Activated naive CD4-positive, alpha-beta T cell treated with anti-CD3 and anti-CD28 coated beads for 36 hours (primary cell): ENCODE data around the gene FBXO10. TPM values are rescaled to one million over a fixed set of nuclear protein-coding genes. Genes with fewer than 3 reads are reported as not detected.

Experiments used
- CTCF ChIA-PET: fragments of 350-600 bp; sonication (Branson Sonifier 250); formaldehyde crosslinking; loops from one replicate; lab custom pipeline; 2021; ENCODE audit warnings: antibody characterized with exemption; lab: Charles Lee
- DNase-seq: peaks from one replicate; pipeline ENCODE4 v3.0.0-alpha.2; 2020
- H3K27ac Mint-ChIP-seq: one replicate; pipeline ENCODE4 v1.8.0; 2021; ENCODE audit warnings: mild to moderate bottlenecking, mixed read lengths
- H3K27me3 Mint-ChIP-seq: one replicate; pipeline ENCODE4 v1.8.0; 2021; ENCODE audit warnings: low read depth, mixed read lengths
- H3K36me3 Mint-ChIP-seq: one replicate; pipeline ENCODE4 v1.8.0; 2021; ENCODE audit warnings: low read depth, mixed read lengths
- H3K4me1 Mint-ChIP-seq: one replicate; pipeline ENCODE4 v1.8.0; 2021; ENCODE audit warnings: low read depth, mixed read lengths
- H3K4me3 Mint-ChIP-seq: one replicate; pipeline ENCODE4 v1.8.0; 2021; ENCODE audit warnings: mild to moderate bottlenecking, moderate library complexity, mixed read lengths
- H3K9me3 Mint-ChIP-seq: one replicate; pipeline ENCODE4 v1.8.0; 2021; ENCODE audit warnings: mixed read lengths
- intact Hi-C: fragments of 100-400 bp; cut with micrococcal nuclease; formaldehyde crosslinking; loops from one replicate; pipeline ENCODE4 v1.15.1; 2023
- total RNA-seq, 2 experiments: library from RNA; stranded (reverse); gene quantifications; one replicate each; pipeline ENCODE4 v1.2.3, GENCODE V29; 2021

The FBXO10 gene
- total RNA-seq, 2 experiments from 2014 or later: 1.0 to 1.1 TPM

DNA sequence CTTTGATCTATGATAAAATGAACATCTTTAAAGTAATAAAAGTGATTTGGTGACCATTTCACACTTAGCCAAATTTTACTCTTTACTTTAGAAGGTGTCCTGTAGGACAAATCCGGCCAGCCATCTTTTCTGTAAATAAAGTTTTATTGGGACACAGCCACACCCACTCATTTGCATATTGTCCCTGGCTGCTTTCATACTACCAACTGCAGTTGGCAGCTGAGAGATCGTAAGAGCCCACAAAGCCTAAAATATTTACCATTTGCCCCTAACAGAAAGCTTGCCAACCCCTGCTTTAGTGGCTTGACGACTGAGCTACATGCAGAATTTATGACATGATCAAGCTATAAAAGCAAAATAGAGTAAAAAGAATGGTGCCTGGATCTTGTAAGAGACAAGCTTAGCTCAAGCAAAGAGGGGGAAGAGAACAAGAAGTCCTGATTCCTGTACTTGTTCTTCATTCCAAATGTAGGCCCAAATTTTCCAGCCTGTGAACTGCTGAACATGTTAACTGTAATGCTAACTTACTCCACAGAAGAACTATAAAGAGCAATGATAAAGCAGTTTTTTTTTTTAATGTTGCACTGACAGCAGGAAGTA, 7.4 kb upstream of the FBXO10 start:
- intact Hi-C loops: no loop called here
- peaks cover 49% of the 10 kb centered on the region for H3K36me3 Mint-ChIP-seq

GRCh38 chr9:37582548-37583157, 6.5 kb upstream of the FBXO10 start:
- Mint-ChIP-seq H3K9me3 (no peaks in the 10 kb centered on the region), H3K27ac (no peak overlapping the region), H3K4me3 (no peak overlapping the region), H3K27me3 (no peaks in the 10 kb centered on the region), H3K4me1 (peaks cover 14% of the 10 kb centered on the region), H3K36me3 (peaks cover 47% of the 10 kb centered on the region)
- intact Hi-C loops: no loop called here
- DNase-seq: no peak
- CTCF ChIA-PET: interaction anchor here (0.7 to 1.2 kb wide), 3 partner anchors 9 to 577 kb away, joined by 3 read pairs; partner anchors contain the start of gene TOMM5

More for the DNA sequence above, 7.4 kb upstream of the FBXO10 start:
- H3K27me3 Mint-ChIP-seq: no peaks in the 10 kb centered on the region
- no peak overlapping the region for H3K4me3 Mint-ChIP-seq
- H3K4me1 Mint-ChIP-seq: peaks cover 15% of the 10 kb centered on the region
- H3K9me3 Mint-ChIP-seq: no peaks in the 10 kb centered on the region
- no peak for DNase-seq
- peak overlapping the region; percentile 19 for H3K27ac Mint-ChIP-seq
- CTCF ChIA-PET: interaction anchor here (0.6 to 1.4 kb wide), 6 partner anchors 8 to 1026 kb away, joined by 3 to 4 read pairs (median 4); partner anchors contain the start of gene TOMM5

DNA sequence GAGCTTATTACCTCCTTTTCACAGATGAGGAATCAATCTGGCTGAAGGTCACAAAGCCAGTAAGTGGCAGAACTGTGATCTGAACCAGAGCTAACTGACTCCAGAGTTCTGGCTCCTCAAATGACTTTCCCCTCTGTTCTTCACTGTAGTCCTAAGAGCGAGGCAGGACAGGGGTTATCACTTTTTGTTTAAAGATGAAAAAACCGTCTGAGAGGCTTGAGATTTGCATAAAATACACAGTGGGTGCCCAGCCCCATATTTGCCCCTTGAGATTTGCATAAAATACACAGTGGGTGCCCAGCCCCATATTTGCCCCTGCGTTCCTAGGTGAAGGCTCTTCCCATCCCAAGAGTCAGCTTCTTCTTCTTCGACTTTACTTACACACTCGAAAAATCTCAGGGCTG, 667 bp downstream of the FBXO10 start:
- CTCF ChIA-PET: interaction anchor here (1.8 kb wide), 1 partner anchor 18 kb away, joined by 4 read pairs; no protein-coding TSS in a partner anchor
- Mint-ChIP-seq H3K27ac (no peak overlapping the region), H3K9me3 (no peaks in the 10 kb centered on the region), H3K4me1 (peaks cover 21% of the 10 kb centered on the region), H3K27me3 (no peaks in the 10 kb centered on the region), H3K4me3 (peak overlapping the region; percentile 55), H3K36me3 (peaks cover 16% of the 10 kb centered on the region)
- intact Hi-C loops: loop anchor here (5.0 kb wide), 2 partner anchors 88 to 548 kb away; partner anchors contain the start of gene POLR1E
- DNase-seq: no peak

GRCh38 chr9:37575001-37575400, 1.2 kb downstream of the FBXO10 start:
- Mint-ChIP-seq H3K4me3 (no peak overlapping the region), H3K27ac (no peak overlapping the region), H3K4me1 (peaks cover 21% of the 10 kb centered on the region), H3K9me3 (no peaks in the 10 kb centered on the region), H3K36me3 (peaks cover 16% of the 10 kb centered on the region), H3K27me3 (no peaks in the 10 kb centered on the region)
- intact Hi-C loops: loop anchor here (5.0 kb wide), 2 partner anchors 88 to 548 kb away; partner anchors contain the start of gene POLR1E
- CTCF ChIA-PET: no interaction called here
- no peak for DNase-seq

GRCh38 chr9:37574241-37574721, 1.9 kb downstream of the FBXO10 start:
- intact Hi-C loops: no loop called here
- no peaks in the 10 kb centered on the region for H3K27me3 Mint-ChIP-seq
- CTCF ChIA-PET: interaction anchor here (0.5 kb wide), 1 partner anchor 9 kb away, joined by 3 read pairs; no protein-coding TSS in a partner anchor
- H3K4me3 Mint-ChIP-seq: no peak overlapping the region
- no peak for DNase-seq
- H3K27ac Mint-ChIP-seq: no peak overlapping the region
- no peaks in the 10 kb centered on the region for H3K9me3 Mint-ChIP-seq
- peaks cover 21% of the 10 kb centered on the region for H3K4me1 Mint-ChIP-seq
- peaks cover 16% of the 10 kb centered on the region for H3K36me3 Mint-ChIP-seq

GRCh38 chr9:37571282-37571681, 4.9 kb downstream of the FBXO10 start:
- CTCF ChIA-PET: no interaction called here
- Mint-ChIP-seq H3K36me3 (peaks cover 7% of the 10 kb centered on the region), H3K4me1 (peaks cover 5% of the 10 kb centered on the region), H3K9me3 (no peaks in the 10 kb centered on the region), H3K27me3 (no peaks in the 10 kb centered on the region), H3K4me3 (no peak overlapping the region), H3K27ac (no peak overlapping the region)
- DNase-seq: no peak
- intact Hi-C loops: no loop called here

GRCh38 chr9:37566716-37567115, 9.5 kb downstream of the FBXO10 start:
- CTCF ChIA-PET: interaction anchor here (0.6 kb wide), 2 partner anchors 58 to 178 kb away, joined by 3 read pairs; no protein-coding TSS in a partner anchor
- Mint-ChIP-seq H3K27ac (no peak overlapping the region), H3K4me3 (no peak overlapping the region)

GRCh38 chr9:37565661-37566618, 10.2 kb downstream of the FBXO10 start:
- peaks cover 23% of the 10 kb centered on the region for H3K36me3 Mint-ChIP-seq
- no peak for DNase-seq
- CTCF ChIA-PET: interaction anchor here (0.6 kb wide), 1 partner anchor 178 kb away, joined by 3 read pairs; no protein-coding TSS in a partner anchor
- H3K4me3 Mint-ChIP-seq: no peak overlapping the region
- no peaks in the 10 kb centered on the region for H3K27me3 Mint-ChIP-seq
- H3K4me1 Mint-ChIP-seq: no peaks in the 10 kb centered on the region
- intact Hi-C loops: no loop called here
- H3K9me3 Mint-ChIP-seq: peaks cover 9% of the 10 kb centered on the region
- no peak overlapping the region for H3K27ac Mint-ChIP-seq

More at GRCh38 chr9:37566716-37567115, 9.5 kb downstream of the FBXO10 start:
- H3K36me3 Mint-ChIP-seq: peaks cover 23% of the 10 kb centered on the region
- no peaks in the 10 kb centered on the region for H3K27me3 Mint-ChIP-seq
- intact Hi-C loops: no loop called here
- H3K9me3 Mint-ChIP-seq: peaks cover 9% of the 10 kb centered on the region
- no peak for DNase-seq
- H3K4me1 Mint-ChIP-seq: no peaks in the 10 kb centered on the region

DNA sequence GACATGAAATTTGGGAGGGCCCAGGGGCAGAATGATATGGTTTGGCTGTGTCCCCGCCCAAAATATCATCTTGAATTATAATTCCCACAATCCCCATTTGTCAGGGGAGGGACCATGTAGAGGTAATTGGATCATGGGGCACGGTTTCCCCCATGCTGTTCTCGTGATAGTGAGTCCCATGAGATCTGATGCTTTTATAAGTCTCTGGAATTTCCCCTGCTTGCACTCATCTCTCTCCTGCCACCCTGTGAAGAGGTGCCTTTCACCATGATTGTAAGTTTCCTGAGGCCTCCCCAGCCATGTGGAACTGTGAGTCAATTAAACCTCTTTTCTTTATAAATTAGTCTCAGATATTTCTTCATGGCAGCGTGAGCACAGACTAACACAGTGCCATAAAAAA, 11.3 kb downstream of the FBXO10 start:
- H3K9me3 Mint-ChIP-seq: peaks cover 9% of the 10 kb centered on the region
- CTCF ChIA-PET: no interaction called here
- DNase-seq: no peak
- intact Hi-C loops: no loop called here
- H3K36me3 Mint-ChIP-seq: peaks cover 21% of the 10 kb centered on the region
- no peak overlapping the region for H3K27ac Mint-ChIP-seq
- H3K27me3 Mint-ChIP-seq: no peaks in the 10 kb centered on the region
- no peak overlapping the region for H3K4me3 Mint-ChIP-seq
- no peaks in the 10 kb centered on the region for H3K4me1 Mint-ChIP-seq

DNA sequence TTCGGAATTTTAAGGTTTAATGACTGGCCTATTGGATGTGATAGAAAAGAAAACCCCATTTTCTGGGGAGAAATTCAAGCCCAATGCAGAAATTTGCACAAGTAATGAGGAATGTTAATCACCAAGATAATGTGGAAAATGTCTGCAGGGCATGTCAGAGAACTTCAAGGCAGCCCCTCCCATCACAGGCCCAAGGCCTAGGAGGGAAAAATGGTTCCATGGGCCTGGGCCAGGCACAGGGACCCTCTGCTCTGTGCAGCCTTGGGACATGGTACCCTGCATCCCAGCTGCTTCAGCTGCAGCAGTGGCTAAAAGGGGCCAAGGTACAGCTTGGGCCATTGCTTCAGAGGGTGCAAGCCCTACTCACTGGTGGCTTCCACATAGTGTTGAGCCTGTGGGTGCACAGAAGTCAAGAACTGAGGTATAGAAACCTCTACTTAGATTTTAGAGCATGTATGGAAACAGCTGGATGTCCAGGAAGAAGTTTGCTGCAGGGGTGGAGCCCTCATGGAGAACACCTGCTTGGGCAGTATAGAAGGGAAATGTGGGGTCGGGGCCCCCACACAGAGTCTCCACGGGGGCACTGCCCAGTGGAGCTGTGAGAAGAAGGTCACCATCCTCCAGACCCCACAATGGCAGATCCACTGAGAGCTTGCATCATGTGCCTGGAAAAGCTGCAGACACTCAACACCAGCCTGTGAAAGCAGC, 12.2 kb downstream of the FBXO10 start:
- intact Hi-C loops: no loop called here

GRCh38 chr9:37562826-37563225, 13.4 kb downstream of the FBXO10 start:
- Mint-ChIP-seq H3K36me3 (peaks cover 17% of the 10 kb centered on the region), H3K9me3 (peaks cover 9% of the 10 kb centered on the region), H3K4me1 (no peaks in the 10 kb centered on the region), H3K27ac (no peak overlapping the region), H3K27me3 (no peaks in the 10 kb centered on the region), H3K4me3 (no peak overlapping the region)
- intact Hi-C loops: no loop called here
- CTCF ChIA-PET: no interaction called here
- no peak for DNase-seq

More for the DNA sequence above, 12.2 kb downstream of the FBXO10 start:
- no peak overlapping the region for H3K27ac Mint-ChIP-seq
- H3K9me3 Mint-ChIP-seq: peaks cover 9% of the 10 kb centered on the region
- H3K36me3 Mint-ChIP-seq: peaks cover 21% of the 10 kb centered on the region
- H3K4me3 Mint-ChIP-seq: no peak overlapping the region
- H3K4me1 Mint-ChIP-seq: no peaks in the 10 kb centered on the region
- CTCF ChIA-PET: interaction anchor here (0.6 kb wide), 1 partner anchor 17 kb away, joined by 3 read pairs; no protein-coding TSS in a partner anchor
- no peaks in the 10 kb centered on the region for H3K27me3 Mint-ChIP-seq
- DNase-seq: no peak
